ENCODE data around the gene HOXA9. TPM values are rescaled to one million over a fixed set of nuclear protein-coding genes. Genes with fewer than 3 reads are reported as not detected.

The HOXA9 gene
- total and polyA plus RNA-seq, 4 donors: 0.02 to 0.70 TPM; not detected in 2

DNA sequence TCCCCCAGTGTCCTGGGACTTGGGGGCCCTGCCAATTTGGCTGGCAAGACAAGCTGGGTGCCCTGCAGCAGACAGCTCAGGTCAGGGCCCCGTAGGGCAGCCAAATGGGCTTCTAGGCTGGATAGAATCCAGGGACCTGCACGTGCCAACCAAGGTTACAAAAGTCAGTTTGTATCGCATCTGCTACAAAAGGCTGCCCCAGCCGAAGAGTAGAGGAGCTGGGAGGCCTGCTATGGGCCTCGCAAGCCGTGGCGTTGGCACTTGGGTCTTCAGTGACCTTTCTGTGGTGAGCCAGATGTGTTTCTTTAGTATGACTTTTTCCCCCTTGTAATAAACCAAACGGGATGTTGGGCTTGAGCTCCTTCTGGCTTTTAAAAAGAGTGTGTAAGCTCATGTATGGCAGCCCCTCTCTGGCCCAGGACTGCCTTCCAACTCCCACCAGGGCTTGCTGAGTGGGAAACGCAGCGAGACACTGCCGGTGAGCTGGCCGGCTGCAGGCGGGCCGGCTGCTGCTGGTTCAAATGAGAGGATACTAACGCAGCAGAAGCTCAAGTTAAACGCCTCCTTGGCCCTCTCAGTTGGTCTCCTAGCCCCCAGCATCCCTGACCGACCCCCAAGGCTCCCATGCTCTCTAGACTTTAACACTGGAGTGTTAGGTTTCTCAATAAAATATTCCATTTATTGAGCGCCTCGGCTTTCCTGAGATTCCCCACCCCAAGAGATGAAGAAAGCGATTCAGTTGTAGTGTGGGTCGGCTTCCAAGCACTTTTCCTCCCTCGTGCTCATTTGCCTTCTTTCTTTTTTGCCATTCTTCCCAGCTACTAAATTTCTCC is 11.8 kb upstream of the HOXA9 start:
- H3K9me3 ChIP-seq (ENCODE audit: control insufficient read depth in 4 of 4, low read length in 3 of 4): peaks cover 0 to 2% (median 0%) of the 10 kb centered on the region in 4 donors
- no peak overlapping the region for H3K9ac ChIP-seq (ENCODE audit: low read depth in 1 of 2, low read length in 2 of 2)
- TF ChIP-seq, protein P1, sequence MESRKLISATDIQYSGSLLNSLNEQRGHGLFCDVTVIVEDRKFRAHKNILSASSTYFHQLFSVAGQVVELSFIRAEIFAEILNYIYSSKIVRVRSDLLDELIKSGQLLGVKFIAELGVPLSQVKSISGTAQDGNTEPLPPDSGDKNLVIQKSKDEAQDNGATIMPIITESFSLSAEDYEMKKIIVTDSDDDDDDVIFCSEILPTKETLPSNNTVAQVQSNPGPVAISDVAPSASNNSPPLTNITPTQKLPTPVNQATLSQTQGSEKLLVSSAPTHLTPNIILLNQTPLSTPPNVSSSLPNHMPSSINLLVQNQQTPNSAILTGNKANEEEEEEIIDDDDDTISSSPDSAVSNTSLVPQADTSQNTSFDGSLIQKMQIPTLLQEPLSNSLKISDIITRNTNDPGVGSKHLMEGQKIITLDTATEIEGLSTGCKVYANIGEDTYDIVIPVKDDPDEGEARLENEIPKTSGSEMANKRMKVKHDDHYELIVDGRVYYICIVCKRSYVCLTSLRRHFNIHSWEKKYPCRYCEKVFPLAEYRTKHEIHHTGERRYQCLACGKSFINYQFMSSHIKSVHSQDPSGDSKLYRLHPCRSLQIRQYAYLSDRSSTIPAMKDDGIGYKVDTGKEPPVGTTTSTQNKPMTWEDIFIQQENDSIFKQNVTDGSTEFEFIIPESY (IDR thresholded peaks at IDR 0.05): no peak
- TF ChIP-seq YY1 (IDR thresholded peaks at IDR 0.05) (no peak), TAF1 (conservative IDR thresholded peaks at IDR 0.05) (no peak)
- TF ChIP-seq, protein P2, sequence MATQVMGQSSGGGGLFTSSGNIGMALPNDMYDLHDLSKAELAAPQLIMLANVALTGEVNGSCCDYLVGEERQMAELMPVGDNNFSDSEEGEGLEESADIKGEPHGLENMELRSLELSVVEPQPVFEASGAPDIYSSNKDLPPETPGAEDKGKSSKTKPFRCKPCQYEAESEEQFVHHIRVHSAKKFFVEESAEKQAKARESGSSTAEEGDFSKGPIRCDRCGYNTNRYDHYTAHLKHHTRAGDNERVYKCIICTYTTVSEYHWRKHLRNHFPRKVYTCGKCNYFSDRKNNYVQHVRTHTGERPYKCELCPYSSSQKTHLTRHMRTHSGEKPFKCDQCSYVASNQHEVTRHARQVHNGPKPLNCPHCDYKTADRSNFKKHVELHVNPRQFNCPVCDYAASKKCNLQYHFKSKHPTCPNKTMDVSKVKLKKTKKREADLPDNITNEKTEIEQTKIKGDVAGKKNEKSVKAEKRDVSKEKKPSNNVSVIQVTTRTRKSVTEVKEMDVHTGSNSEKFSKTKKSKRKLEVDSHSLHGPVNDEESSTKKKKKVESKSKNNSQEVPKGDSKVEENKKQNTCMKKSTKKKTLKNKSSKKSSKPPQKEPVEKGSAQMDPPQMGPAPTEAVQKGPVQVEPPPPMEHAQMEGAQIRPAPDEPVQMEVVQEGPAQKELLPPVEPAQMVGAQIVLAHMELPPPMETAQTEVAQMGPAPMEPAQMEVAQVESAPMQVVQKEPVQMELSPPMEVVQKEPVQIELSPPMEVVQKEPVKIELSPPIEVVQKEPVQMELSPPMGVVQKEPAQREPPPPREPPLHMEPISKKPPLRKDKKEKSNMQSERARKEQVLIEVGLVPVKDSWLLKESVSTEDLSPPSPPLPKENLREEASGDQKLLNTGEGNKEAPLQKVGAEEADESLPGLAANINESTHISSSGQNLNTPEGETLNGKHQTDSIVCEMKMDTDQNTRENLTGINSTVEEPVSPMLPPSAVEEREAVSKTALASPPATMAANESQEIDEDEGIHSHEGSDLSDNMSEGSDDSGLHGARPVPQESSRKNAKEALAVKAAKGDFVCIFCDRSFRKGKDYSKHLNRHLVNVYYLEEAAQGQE (IDR thresholded peaks at IDR 0.05): no peak
- no peaks in the 10 kb centered on the region for H3K36me3 ChIP-seq (ENCODE audit: control insufficient read depth in 4 of 4, insufficient read depth in 3 of 4, low read depth in 1 of 4, low read length in 3 of 4)
- H3K4me1 ChIP-seq (ENCODE audit: control insufficient read depth in 4 of 4, insufficient read depth in 4 of 4, low read length in 3 of 4): peaks cover 9 to 19% (median 16%) of the 10 kb centered on the region in 4 donors
- H3K4me3 ChIP-seq (ENCODE audit: low read depth in 1 of 3, low read length in 3 of 3): no peak overlapping the region
- H3K27ac ChIP-seq (ENCODE audit: low read depth in 1 of 2, low read length in 2 of 2): no peak overlapping the region
- WGBS: 40% methylated on average over 22 of the region's 22 CpGs
- no peak for DNase-seq (ENCODE audit: low spot score)
- peaks cover 18 to 68% (median 24%) of the 10 kb centered on the region in 4 donors for H3K27me3 ChIP-seq (ENCODE audit: control insufficient read depth in 4 of 4, insufficient read depth in 4 of 4, low read length in 3 of 4)

DNA sequence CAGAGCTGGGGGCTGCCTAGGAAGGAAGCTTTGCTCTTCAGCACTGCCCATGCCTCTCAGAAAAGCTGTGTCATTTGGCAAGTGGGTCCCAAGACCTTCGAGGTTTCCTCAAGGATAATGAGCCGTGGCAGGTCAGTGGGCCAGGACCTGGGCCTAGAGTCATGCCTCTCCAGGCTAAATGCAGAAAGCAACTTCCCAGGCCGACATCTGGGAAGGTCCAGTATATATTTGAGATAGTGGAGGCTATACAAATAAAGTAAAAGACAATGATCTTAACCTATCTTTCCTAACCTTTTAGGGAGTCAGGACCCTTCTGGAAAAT is 11.1 kb upstream of the HOXA9 start:
- H3K9ac ChIP-seq (ENCODE audit: low read depth in 1 of 2, low read length in 2 of 2): no peak overlapping the region
- TF ChIP-seq FOXA2 (IDR thresholded peaks at IDR 0.05) (no peak), TAF1 (conservative IDR thresholded peaks at IDR 0.05) (no peak), YY1 (IDR thresholded peaks at IDR 0.05) (no peak), EGR1 (IDR thresholded peaks at IDR 0.05; ENCODE audit: low read depth in 2 of 2) (no peak), HNF4G (IDR thresholded peaks at IDR 0.05) (no peak), SP1 (IDR thresholded peaks at IDR 0.05) (no peak), FOXA1 (IDR thresholded peaks at IDR 0.05) (no peak), JUND (IDR thresholded peaks at IDR 0.05) (no peak), RAD21 (IDR thresholded peaks at IDR 0.05) (no peak), RXRA (IDR thresholded peaks at IDR 0.05) (no peak), GABPA (IDR thresholded peaks at IDR 0.05 in 1 of 2, conservative IDR thresholded peaks at IDR 0.05 in 1 of 2) (no peak), HNF4A (conservative IDR thresholded peaks at IDR 0.05) (no peak), NR2F2 (IDR thresholded peaks at IDR 0.05) (no peak)
- TF ChIP-seq, protein P2 (IDR thresholded peaks at IDR 0.05): no peak
- TF ChIP-seq, protein P3, sequence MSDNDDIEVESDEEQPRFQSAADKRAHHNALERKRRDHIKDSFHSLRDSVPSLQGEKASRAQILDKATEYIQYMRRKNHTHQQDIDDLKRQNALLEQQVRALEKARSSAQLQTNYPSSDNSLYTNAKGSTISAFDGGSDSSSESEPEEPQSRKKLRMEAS (IDR thresholded peaks at IDR 0.05): no peak
- TF ChIP-seq, protein P1 (IDR thresholded peaks at IDR 0.05): no peak
- TF ChIP-seq, protein P4, sequence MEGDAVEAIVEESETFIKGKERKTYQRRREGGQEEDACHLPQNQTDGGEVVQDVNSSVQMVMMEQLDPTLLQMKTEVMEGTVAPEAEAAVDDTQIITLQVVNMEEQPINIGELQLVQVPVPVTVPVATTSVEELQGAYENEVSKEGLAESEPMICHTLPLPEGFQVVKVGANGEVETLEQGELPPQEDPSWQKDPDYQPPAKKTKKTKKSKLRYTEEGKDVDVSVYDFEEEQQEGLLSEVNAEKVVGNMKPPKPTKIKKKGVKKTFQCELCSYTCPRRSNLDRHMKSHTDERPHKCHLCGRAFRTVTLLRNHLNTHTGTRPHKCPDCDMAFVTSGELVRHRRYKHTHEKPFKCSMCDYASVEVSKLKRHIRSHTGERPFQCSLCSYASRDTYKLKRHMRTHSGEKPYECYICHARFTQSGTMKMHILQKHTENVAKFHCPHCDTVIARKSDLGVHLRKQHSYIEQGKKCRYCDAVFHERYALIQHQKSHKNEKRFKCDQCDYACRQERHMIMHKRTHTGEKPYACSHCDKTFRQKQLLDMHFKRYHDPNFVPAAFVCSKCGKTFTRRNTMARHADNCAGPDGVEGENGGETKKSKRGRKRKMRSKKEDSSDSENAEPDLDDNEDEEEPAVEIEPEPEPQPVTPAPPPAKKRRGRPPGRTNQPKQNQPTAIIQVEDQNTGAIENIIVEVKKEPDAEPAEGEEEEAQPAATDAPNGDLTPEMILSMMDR (IDR thresholded peaks at IDR 0.05; ENCODE audit: low read depth, low read length, missing input control): no peak
- TF ChIP-seq, protein P5, sequence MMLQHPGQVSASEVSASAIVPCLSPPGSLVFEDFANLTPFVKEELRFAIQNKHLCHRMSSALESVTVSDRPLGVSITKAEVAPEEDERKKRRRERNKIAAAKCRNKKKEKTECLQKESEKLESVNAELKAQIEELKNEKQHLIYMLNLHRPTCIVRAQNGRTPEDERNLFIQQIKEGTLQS (IDR thresholded peaks at IDR 0.05): no peak
- DNase-seq (ENCODE audit: low spot score): no peak
- WGBS: 47% methylated on average over 3 of the region's 3 CpGs
- peaks cover 0 to 2% (median 0%) of the 10 kb centered on the region in 4 donors for H3K9me3 ChIP-seq (ENCODE audit: control insufficient read depth in 4 of 4, low read length in 3 of 4)
- H3K4me1 ChIP-seq (ENCODE audit: control insufficient read depth in 4 of 4, insufficient read depth in 4 of 4, low read length in 3 of 4): peaks cover 9 to 19% (median 19%) of the 10 kb centered on the region in 4 donors
- H3K36me3 ChIP-seq (ENCODE audit: control insufficient read depth in 4 of 4, insufficient read depth in 3 of 4, low read depth in 1 of 4, low read length in 3 of 4): no peaks in the 10 kb centered on the region
- H3K4me3 ChIP-seq (ENCODE audit: low read depth in 1 of 3, low read length in 3 of 3): no peak overlapping the region
- peaks cover 17 to 68% (median 26%) of the 10 kb centered on the region in 4 donors for H3K27me3 ChIP-seq (ENCODE audit: control insufficient read depth in 4 of 4, insufficient read depth in 4 of 4, low read length in 3 of 4)
- no peak overlapping the region for H3K27ac ChIP-seq (ENCODE audit: low read depth in 1 of 2, low read length in 2 of 2)
